ENCODE results near the gene ABCD2.

The ABCD2 gene

DNA sequence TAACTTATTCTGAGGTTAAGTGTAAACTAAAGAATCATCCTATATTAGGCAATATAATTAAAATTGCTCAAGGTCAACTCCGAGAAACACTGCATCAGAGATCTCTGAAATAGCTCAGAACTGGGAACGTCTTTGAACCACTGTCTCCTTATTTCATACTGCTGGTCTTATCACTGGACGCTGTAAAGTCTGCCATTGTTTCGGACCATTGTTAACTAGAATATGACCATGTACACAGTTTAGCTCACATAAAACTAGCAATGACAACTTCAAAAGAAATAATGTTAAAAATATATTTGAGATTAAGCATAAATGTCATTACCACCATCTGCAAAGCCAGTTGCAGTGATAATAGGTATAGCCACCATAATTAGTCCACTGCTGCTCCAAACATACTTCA, 2.9 kb downstream of the ABCD2 start:
- ChIA-PET POLR2A (no interaction called here), CTCF (no interaction called here)
- TF ChIP-seq, protein P1, sequence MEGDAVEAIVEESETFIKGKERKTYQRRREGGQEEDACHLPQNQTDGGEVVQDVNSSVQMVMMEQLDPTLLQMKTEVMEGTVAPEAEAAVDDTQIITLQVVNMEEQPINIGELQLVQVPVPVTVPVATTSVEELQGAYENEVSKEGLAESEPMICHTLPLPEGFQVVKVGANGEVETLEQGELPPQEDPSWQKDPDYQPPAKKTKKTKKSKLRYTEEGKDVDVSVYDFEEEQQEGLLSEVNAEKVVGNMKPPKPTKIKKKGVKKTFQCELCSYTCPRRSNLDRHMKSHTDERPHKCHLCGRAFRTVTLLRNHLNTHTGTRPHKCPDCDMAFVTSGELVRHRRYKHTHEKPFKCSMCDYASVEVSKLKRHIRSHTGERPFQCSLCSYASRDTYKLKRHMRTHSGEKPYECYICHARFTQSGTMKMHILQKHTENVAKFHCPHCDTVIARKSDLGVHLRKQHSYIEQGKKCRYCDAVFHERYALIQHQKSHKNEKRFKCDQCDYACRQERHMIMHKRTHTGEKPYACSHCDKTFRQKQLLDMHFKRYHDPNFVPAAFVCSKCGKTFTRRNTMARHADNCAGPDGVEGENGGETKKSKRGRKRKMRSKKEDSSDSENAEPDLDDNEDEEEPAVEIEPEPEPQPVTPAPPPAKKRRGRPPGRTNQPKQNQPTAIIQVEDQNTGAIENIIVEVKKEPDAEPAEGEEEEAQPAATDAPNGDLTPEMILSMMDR (IDR thresholded peaks at IDR 0.05; ENCODE audit: insufficient read depth, low read length, missing control alignments): no peak
- no peak for DNase-seq (ENCODE audit: low read depth, low spot score)
- H3K4me3 ChIP-seq (ENCODE audit: low read depth, low read length): no peak overlapping the region

DNA sequence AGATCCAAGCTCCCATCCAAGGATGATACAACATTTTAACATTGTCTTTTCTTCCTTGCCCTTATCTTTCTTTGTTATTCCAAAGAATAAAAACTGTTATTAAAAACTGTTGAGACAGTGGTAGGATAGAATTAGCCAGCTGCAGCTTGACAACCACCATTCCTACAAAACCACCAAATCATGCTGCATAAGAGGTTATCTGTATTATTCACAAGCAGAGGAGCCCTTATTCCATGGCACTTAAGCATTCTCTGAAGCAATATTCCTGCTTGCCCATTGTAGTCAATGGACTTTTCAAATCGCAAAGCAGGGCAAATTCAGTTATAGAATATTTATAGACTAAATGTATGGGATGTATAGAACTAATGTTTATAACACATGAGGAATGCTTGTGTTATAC, 3.4 kb downstream of the ABCD2 start:
- POLR2A ChIA-PET: no interaction called here
- H3K4me3 ChIP-seq (ENCODE audit: low read depth, low read length): no peak overlapping the region

DNA sequence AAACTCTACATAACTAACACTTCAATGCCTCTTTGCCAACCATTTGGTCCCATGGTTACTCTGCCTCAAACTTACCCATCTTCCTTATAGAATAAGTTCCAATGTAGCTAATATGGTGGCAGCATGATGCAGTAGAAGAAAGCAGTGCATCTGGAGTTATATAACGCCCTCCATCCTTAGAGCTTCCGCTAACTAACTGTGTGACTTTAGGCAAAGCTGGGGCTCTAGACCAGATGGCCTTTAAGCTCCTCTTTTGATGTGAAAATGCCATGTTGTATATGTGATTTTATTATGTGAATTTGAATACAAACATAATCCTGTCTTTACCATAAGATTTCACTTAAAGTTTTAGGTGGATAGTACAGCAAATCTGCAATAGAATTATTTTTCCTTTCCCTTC, 6.1 kb downstream of the ABCD2 start:
- CTCF ChIA-PET: no interaction called here
- no peak overlapping the region for H3K4me3 ChIP-seq (ENCODE audit: low read depth, low read length)
- DNase-seq (ENCODE audit: low read depth, low spot score): no peak
- POLR2A ChIA-PET: no interaction called here
- TF ChIP-seq, protein P1 (IDR thresholded peaks at IDR 0.05; ENCODE audit: insufficient read depth, low read length, missing control alignments): no peak

More for the DNA sequence above, 3.4 kb downstream of the ABCD2 start:
- CTCF ChIA-PET: no interaction called here
- TF ChIP-seq, protein P1 (IDR thresholded peaks at IDR 0.05; ENCODE audit: insufficient read depth, low read length, missing control alignments): no peak
- no peak for DNase-seq (ENCODE audit: low read depth, low spot score)

DNA sequence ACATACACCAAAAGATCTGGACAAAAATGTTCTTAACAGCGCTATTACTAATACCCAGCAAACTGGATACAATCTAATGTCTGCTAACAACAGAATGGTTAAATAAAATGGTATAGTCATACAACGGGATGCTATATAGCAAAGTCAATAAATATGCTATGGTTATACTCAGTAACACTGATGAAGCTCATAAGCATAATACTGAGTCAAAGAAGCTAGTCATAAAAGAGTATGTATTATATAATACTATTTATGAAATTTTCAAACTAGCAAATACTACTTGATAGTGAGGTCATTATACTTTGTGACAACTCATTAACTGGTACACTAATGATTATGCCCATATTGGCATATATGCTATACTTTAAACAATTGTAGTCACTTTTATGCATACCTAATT, 7.4 kb downstream of the ABCD2 start:
- no peak for DNase-seq (ENCODE audit: low read depth, low spot score)
- POLR2A ChIA-PET: no interaction called here
- CTCF ChIA-PET: no interaction called here
- TF ChIP-seq, protein P1 (IDR thresholded peaks at IDR 0.05; ENCODE audit: insufficient read depth, low read length, missing control alignments): no peak
- no peak overlapping the region for H3K4me3 ChIP-seq (ENCODE audit: low read depth, low read length)

DNA sequence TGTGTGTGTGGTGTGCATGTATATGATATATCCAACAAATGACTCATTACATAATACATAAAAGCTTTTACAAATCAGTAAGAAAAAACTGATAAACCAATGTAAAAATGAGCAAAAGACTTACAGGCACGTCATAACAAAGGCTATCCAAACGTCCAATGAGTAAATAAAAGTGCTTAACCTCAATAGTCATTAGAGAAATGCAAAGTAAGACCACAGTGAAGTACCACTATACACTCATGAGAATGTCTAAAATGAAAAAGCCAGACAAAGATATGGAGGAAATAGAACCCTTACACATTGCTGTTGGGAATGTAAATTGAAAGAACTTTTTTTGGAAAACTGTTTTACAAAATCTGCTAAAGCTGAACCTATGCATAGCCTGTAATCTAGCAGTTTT, 7.8 kb downstream of the ABCD2 start:
- TF ChIP-seq, protein P1 (IDR thresholded peaks at IDR 0.05; ENCODE audit: insufficient read depth, low read length, missing control alignments): no peak
- no peak for DNase-seq (ENCODE audit: low read depth, low spot score)
- H3K4me3 ChIP-seq (ENCODE audit: low read depth, low read length): no peak overlapping the region
- ChIA-PET CTCF (no interaction called here), POLR2A (no interaction called here)

DNA sequence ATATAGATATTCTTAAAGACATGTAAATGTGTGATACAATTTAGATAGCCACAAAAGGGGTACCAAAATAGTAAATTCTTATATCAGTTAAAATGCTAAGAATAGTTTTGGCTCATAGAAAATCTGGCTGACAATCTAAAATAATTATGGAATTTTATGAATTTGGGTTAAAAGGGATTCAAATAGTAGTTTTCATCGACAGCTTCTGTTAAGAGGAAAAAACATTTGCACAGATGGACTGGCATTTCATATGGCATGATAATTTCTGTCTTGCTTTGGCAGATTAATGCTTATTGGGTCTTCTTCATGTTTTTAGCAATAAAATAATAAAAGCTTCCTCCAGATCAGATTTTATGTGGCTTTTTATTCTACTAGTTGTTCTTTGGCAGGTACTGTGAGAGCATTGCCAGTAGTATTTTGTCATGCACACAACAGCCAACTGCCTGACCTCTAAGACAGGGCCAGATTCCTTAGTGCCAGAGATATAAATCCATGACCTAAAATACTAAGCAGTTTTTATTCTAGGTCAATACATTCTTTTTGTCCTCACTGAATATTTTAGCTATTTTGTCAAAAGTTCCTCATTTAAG, 9.1 kb downstream of the ABCD2 start:
- ChIA-PET POLR2A (interaction anchor here (0.6 kb wide), 1 partner anchor 9 kb away, joined by 3 read pairs; the partner anchor contains the start of gene ABCD2), CTCF (no interaction called here)
- DNase-seq (ENCODE audit: low read depth, low spot score): no peak
- H3K4me3 ChIP-seq (ENCODE audit: low read depth, low read length): no peak overlapping the region
- TF ChIP-seq, protein P1 (IDR thresholded peaks at IDR 0.05; ENCODE audit: insufficient read depth, low read length, missing control alignments): no peak

All from AG04449 (cell line).